ENCODE measurements around the gene RGS3. TPM values are rescaled to one million over a fixed set of nuclear protein-coding genes. Genes with fewer than 3 reads are reported as not detected.

The RGS3 gene
- total and polyA plus RNA-seq, 2 of the 13 experiments (the other 11 are each of a cell fraction or from before 2014, with no cell fraction given), result 17.1 to 28.8 TPM

GRCh38 chr9:113590991-113591898 lies 127.7 kb downstream of the RGS3 start (continued):
- TF ChIP-seq SKIL (CRISPR knock-in tag; IDR thresholded peaks at IDR 0.05; ENCODE audit: borderline replicate concordance) (no peak), ZBTB40 (IDR thresholded peaks at IDR 0.05) (no peak), ZBTB40 (CRISPR knock-in tag; IDR thresholded peaks at IDR 0.05) (0 out of 2 replicates have a peak, but pooled peaks have one; percentile 19), UBTF (CRISPR knock-in tag; IDR thresholded peaks at IDR 0.05) (no peak)
